Ascending aorta (tissue), 2 donors: ENCODE results near the gene MPHOSPH8. TPM values are rescaled to one million over a fixed set of nuclear protein-coding genes. Genes with fewer than 3 reads are reported as not detected.

Experiments used
- DNase-seq, 2 donors: peaks; one replicate each; pipeline ENCODE4 v3.0.0-alpha.2; 2019; ENCODE audit warnings: low spot score in 2 of 2
- H3K27ac ChIP-seq, 2 donors: fragments of 200-600 bp; sonication (generic); one replicate each; pipeline ENCODE4 v1.5.1; 2016 to 2017; ENCODE audit warnings: mild to moderate bottlenecking in 1 of 2
- H3K27me3 ChIP-seq: fragments of 200-600 bp; sonication (generic); one replicate; pipeline ENCODE4 v1.5.1; 2017
- H3K36me3 ChIP-seq, 2 donors: fragments of 200-600 bp; sonication (generic); one replicate each; pipeline ENCODE4 v1.5.1; 2016
- H3K4me1 ChIP-seq, 2 donors: fragments of 200-600 bp; sonication (generic); one replicate each; pipeline ENCODE4 v1.5.1; 2016 to 2017; ENCODE audit warnings: mild to moderate bottlenecking in 1 of 2
- H3K4me3 ChIP-seq, 2 donors: fragments of 200-600 bp; sonication (generic); one replicate each; pipeline ENCODE4 v1.5.1; 2016 to 2017; ENCODE audit warnings: mild to moderate bottlenecking in 1 of 2
- H3K9me3 ChIP-seq, 2 donors: fragments of 200-600 bp; sonication (generic); one replicate each; pipeline ENCODE4 v1.5.1; 2016
- CTCF ChIP-seq, 3 experiments: fragments of 200-600 bp in 2 of 3; fragments of 450-650 bp in 1 of 3; sonication (generic) in 2 of 3; IDR thresholded peaks; one replicate each; pipeline ENCODE4 v1.5.1; 2016 to 2019; ENCODE audit warnings: antibody characterized with exemption in 3 of 3, mild to moderate bottlenecking in 1 of 3, moderate library complexity in 1 of 3
- intact Hi-C: fragments of 100-400 bp; cut with DNase I; formaldehyde crosslinking; loops from one replicate; pipeline ENCODE4 v1.15.1; 2023
- total RNA-seq: library from RNA; depleted of rRNA; stranded (reverse); fragments of >200 nt; gene quantifications from one replicate; pipeline ENCODE4 v1.1.0, GENCODE V29; 2016

MPHOSPH8 gene
- total RNA-seq, 1 donor from 2014 or later: 18.5 TPM

GRCh38 chr13:19657872-19658591 lies 24.6 kb downstream of the MPHOSPH8 start:
- Histone ChIP-seq H3K4me1 (no peaks in the 10 kb centered on the region), H3K4me3 (no peak overlapping the region), H3K36me3 (peaks cover 32 to 48% of the 10 kb centered on the region in 2 donors), H3K27ac (no peak overlapping the region), H3K9me3 (no peaks in the 10 kb centered on the region), H3K27me3 (no peaks in the 10 kb centered on the region)
- intact Hi-C loops: no loop called here
- no peak for TF ChIP-seq CTCF (IDR thresholded peaks at IDR 0.05)
- DNase-seq: no peak

- intact Hi-C loops: no loop called here
- no peak for DNase-seq
- Histone ChIP-seq H3K27ac (no peak overlapping the region), H3K9me3 (no peaks in the 10 kb centered on the region), H3K27me3 (no peaks in the 10 kb centered on the region), H3K4me3 (no peak overlapping the region), H3K4me1 (no peaks in the 10 kb centered on the region), H3K36me3 (peaks cover 40 to 52% of the 10 kb centered on the region in 2 donors)
- TF ChIP-seq CTCF (IDR thresholded peaks at IDR 0.05): no peak
These were observed 25.4 kb downstream of the MPHOSPH8 start for GRCh38 chr13:19658831-19659230.

DNA sequence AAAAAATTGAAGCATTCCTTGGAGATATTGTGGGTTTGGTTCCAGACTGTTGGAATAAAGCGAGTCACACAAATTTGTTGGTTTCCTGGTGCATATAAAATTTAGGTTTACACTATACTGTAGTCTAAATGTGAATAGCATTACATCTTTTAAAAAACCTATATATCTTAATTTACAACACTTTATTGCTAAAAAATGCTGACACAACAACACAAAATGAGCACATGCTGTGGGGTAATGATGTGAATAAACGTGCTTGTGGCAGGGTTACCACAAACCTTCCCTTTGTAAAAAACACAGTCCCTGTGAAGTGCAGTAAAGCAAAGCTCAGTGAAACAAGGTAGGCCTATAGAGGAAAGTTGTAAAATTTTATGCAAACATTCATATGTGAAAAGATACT lies 27.7 kb downstream of the MPHOSPH8 start:
- no peak for TF ChIP-seq CTCF (IDR thresholded peaks at IDR 0.05)
- no peaks in the 10 kb centered on the region for H3K27me3 ChIP-seq
- no peak overlapping the region for H3K4me3 ChIP-seq
- H3K36me3 ChIP-seq: peaks cover 54 to 72% of the 10 kb centered on the region in 2 donors
- intact Hi-C loops: no loop called here
- no peak overlapping the region for H3K27ac ChIP-seq
- no peaks in the 10 kb centered on the region for H3K9me3 ChIP-seq
- H3K4me1 ChIP-seq: no peaks in the 10 kb centered on the region
- no peak for DNase-seq

DNA sequence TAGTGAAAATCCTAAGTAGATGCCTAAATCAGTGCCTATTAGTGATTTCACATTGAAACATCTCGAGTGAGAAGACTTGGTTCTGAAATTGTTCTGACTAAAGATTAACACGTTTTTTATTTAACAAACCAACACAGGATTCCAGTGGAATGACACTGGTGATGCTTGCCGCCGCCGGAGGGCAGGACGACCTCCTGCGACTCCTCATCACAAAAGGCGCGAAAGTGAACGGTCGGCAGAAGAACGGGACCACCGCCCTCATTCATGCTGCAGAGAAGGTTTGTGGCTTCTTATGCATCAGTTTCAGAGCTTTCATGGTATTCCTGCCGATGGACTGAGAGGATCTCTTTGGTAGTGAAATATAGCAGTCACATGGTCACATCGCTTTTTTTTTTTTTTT lies 28.1 kb downstream of the MPHOSPH8 start:
- H3K36me3 ChIP-seq: peaks cover 58 to 77% of the 10 kb centered on the region in 2 donors
- H3K9me3 ChIP-seq: no peaks in the 10 kb centered on the region
- H3K27me3 ChIP-seq: no peaks in the 10 kb centered on the region
- no peak for DNase-seq
- H3K27ac ChIP-seq: no peak overlapping the region
- no peaks in the 10 kb centered on the region for H3K4me1 ChIP-seq
- intact Hi-C loops: no loop called here
- no peak overlapping the region for H3K4me3 ChIP-seq
- no peak for TF ChIP-seq CTCF (IDR thresholded peaks at IDR 0.05)

DNA sequence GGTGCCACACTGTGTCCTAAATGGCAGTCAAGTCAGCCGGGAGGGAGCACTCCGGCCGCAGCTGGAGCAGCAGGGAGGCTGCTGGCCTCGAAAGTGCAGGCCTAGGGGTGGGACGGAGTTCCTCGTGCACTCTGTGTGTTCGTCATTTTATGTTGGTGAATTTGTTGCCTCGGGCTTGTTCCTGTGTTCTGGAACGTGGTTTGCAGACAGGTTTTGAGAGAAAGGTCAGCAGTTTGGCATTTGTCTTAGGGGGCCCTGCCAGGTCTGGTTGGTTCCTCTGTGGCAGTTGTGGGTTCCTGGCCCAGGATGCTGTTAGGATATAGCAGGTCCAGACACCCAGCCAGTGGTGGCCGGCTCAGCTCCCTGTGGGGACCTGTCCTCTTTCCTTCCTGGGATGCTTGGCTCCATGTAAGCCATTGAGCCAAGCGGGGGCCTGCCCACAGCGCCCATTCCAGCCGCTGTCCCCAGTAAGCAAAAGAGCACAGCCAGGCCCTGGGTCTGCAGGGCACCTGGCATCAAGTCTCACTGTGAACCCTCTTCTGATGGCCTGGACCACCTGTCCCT lies 30.0 kb downstream of the MPHOSPH8 start:
- H3K27ac ChIP-seq: no peak overlapping the region
- no peaks in the 10 kb centered on the region for H3K27me3 ChIP-seq
- no peak for TF ChIP-seq CTCF (IDR thresholded peaks at IDR 0.05)
- H3K36me3 ChIP-seq: peaks cover 75 to 96% of the 10 kb centered on the region in 2 donors
- no peaks in the 10 kb centered on the region for H3K9me3 ChIP-seq
- no peaks in the 10 kb centered on the region for H3K4me1 ChIP-seq
- DNase-seq: no peak
- intact Hi-C loops: no loop called here
- no peak overlapping the region for H3K4me3 ChIP-seq
